ENCODE data around the gene L2HGDH. TPM values are rescaled to one million over a fixed set of nuclear protein-coding genes. Genes with fewer than 3 reads are reported as not detected.

Gene L2HGDH
- total RNA-seq, 1 experiment from 2014 or later: 22.6 TPM

DNA sequence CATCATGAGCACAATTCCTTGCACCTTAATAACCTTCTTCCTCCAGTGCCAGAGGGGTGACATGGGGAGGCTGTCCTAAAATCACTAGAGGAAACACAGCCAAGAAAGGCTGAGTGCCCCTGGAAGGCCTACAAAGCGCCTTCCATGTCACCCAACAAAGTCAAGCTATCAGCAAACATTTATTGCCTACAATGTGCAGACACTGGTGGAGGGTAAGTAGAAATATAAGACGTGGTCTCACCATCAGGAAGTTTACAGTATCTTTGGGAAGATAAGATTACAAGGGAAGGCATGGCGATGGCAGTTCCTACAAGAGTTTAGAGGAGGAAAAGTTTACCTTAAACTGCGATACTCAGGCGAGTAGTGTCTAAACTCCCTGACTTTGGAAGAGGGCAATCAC, 28.0 kb upstream of the L2HGDH start:
- H3K27ac ChIP-seq (ENCODE audit: insufficient read length, low read depth, low read length): no peak overlapping the region
- no peaks in the 10 kb centered on the region for H3K36me3 Mint-ChIP-seq (ENCODE audit: insufficient read depth in 1 of 3, low read depth in 3 of 3)
- no peak overlapping the region for H2AFZ ChIP-seq (ENCODE audit: low read length)
- WGBS (ENCODE audit: extremely low coverage, insufficient read length, low lambda C conversion rate): no CpG with 5 or more reads among the region's 5 CpGs
- no peak overlapping the region for H3K23ac ChIP-seq (ENCODE audit: insufficient read length, low read depth, low read length)
- H2BK20ac ChIP-seq (ENCODE audit: low read depth, low read length, poor library complexity, severe bottlenecking): no peak overlapping the region
- no peaks in the 10 kb centered on the region for H3K23me2 ChIP-seq (ENCODE audit: insufficient read length, low read depth, low read length, poor library complexity, severe bottlenecking)
- H2BK12ac ChIP-seq (ENCODE audit: insufficient read length, low read depth, low read length): no peak overlapping the region
- no peaks in the 10 kb centered on the region for H3K79me1 ChIP-seq (ENCODE audit: insufficient read depth, low read depth, low read length, poor library complexity, severe bottlenecking)
- peaks cover 7% of the 10 kb centered on the region; the same call in 1 of the 2 replicates for H3K4me1 ChIP-seq (ENCODE audit: insufficient read depth, low read length)
- H3K79me2 ChIP-seq (ENCODE audit: insufficient read depth, low read length): no peaks in the 10 kb centered on the region
- H4K5ac ChIP-seq (ENCODE audit: insufficient read length, low read depth, low read length): no peak overlapping the region
- H2AK5ac ChIP-seq (ENCODE audit: insufficient read length, low read length): no peak overlapping the region
- no peaks in the 10 kb centered on the region; the same call in 1 of the 2 replicates for H3K27me3 Mint-ChIP-seq (ENCODE audit: low read depth)
- no peak overlapping the region for H3K9ac ChIP-seq (ENCODE audit: extremely low read depth, insufficient read length, low read length)
- H4K20me1 ChIP-seq (ENCODE audit: control insufficient read depth, insufficient read depth, insufficient read length): no peaks in the 10 kb centered on the region
- H3K27ac Mint-ChIP-seq: peak overlapping the region in 1 of 3 experiments; percentile 57; a peak in 1 of 7 replicates
- no peak overlapping the region for H3K14ac ChIP-seq (ENCODE audit: insufficient read depth, low read length)
- H3T11ph ChIP-seq (ENCODE audit: low read length): no peak overlapping the region
- H3K4me3 Mint-ChIP-seq: no peak overlapping the region
- no peak overlapping the region for H2BK5ac ChIP-seq (ENCODE audit: insufficient read length, low read length)
- no peaks in the 10 kb centered on the region for H3K27me3 ChIP-seq (ENCODE audit: insufficient read depth, low read length)
- no peak overlapping the region for H4K91ac ChIP-seq (ENCODE audit: insufficient read length, low read depth, low read length)
- H3K4ac ChIP-seq (ENCODE audit: low read depth, low read length): no peak overlapping the region
- no peak overlapping the region for H3K56ac ChIP-seq (ENCODE audit: insufficient read length, low read depth, low read length)
- no peak overlapping the region for H3K18ac ChIP-seq (ENCODE audit: insufficient read length, low read depth, low read length)
- no peak for DNase-seq
- no peak overlapping the region for H2BK120ac ChIP-seq (ENCODE audit: low read depth, low read length, poor library complexity, severe bottlenecking)
- H4K8ac ChIP-seq (replicated peaks; ENCODE audit: insufficient read length, low read depth, low read length): no peak overlapping the region
- TF ChIP-seq, protein P1, sequence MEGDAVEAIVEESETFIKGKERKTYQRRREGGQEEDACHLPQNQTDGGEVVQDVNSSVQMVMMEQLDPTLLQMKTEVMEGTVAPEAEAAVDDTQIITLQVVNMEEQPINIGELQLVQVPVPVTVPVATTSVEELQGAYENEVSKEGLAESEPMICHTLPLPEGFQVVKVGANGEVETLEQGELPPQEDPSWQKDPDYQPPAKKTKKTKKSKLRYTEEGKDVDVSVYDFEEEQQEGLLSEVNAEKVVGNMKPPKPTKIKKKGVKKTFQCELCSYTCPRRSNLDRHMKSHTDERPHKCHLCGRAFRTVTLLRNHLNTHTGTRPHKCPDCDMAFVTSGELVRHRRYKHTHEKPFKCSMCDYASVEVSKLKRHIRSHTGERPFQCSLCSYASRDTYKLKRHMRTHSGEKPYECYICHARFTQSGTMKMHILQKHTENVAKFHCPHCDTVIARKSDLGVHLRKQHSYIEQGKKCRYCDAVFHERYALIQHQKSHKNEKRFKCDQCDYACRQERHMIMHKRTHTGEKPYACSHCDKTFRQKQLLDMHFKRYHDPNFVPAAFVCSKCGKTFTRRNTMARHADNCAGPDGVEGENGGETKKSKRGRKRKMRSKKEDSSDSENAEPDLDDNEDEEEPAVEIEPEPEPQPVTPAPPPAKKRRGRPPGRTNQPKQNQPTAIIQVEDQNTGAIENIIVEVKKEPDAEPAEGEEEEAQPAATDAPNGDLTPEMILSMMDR (conservative IDR thresholded peaks at IDR 0.05): no peak
- H2BK15ac ChIP-seq (ENCODE audit: low read depth, low read length): no peak overlapping the region
- H3K4me2 ChIP-seq (ENCODE audit: insufficient read depth, insufficient read length, low read length): no peak overlapping the region
- H3K9me3 ChIP-seq (ENCODE audit: control insufficient read depth, low read depth, low read length): no peaks in the 10 kb centered on the region
- peaks cover 19 to 30% of the 10 kb centered on the region in 2 experiments for H3K4me1 Mint-ChIP-seq
- H3K9me3 Mint-ChIP-seq: no peaks in the 10 kb centered on the region

All from H9 (cell line).